Right atrium auricular region (tissue), 2 donors: ENCODE results near the gene LSM11. TPM values are rescaled to one million over a fixed set of nuclear protein-coding genes. Genes with fewer than 3 reads are reported as not detected.

Experiments
- DNase-seq: peaks from one replicate; pipeline ENCODE4 v3.0.0-alpha.2; 2019; ENCODE audit warnings: low spot score
- H3K27ac ChIP-seq, 2 donors: fragments of 200-600 bp; sonication (generic); 1 replicate in 1 of 2; 2 replicates in 1 of 2; pipeline ENCODE4 v1.5.1; 2016 to 2019
- H3K27me3 ChIP-seq, 2 donors: fragments of 200-600 bp; sonication (generic); one replicate each; pipeline versions ENCODE4 v1.5.1 to v1.6.0; 2017 to 2019
- H3K36me3 ChIP-seq: fragments of 200-600 bp; sonication (generic); one replicate; pipeline ENCODE4 v1.5.1; 2016
- H3K4me1 ChIP-seq, 2 donors: fragments of 200-600 bp; sonication (generic); one replicate each; pipeline versions ENCODE4 v1.5.1 to v1.6.0; 2017 to 2019
- H3K4me3 ChIP-seq, 2 donors: fragments of 200-600 bp; sonication (generic); 1 replicate in 1 of 2; 2 replicates in 1 of 2; pipeline ENCODE4 v1.5.1; 2017 to 2019; ENCODE audit warnings: mild to moderate bottlenecking in 1 of 2, moderate library complexity in 1 of 2
- H3K9me3 ChIP-seq, 2 donors: fragments of 200-600 bp; sonication (generic); one replicate each; pipeline ENCODE4 v1.5.1; 2019
- CTCF ChIP-seq, 2 donors: fragments of 200-600 bp; sonication (generic); IDR thresholded peaks; one replicate each; pipeline ENCODE4 v1.5.1; 2019; ENCODE audit warnings: antibody characterized with exemption in 2 of 2
- total RNA-seq, 2 donors: library from RNA; depleted of rRNA; stranded (reverse); fragments of >200 nt; gene quantifications; one replicate each; pipeline ENCODE4 v1.1.0, GENCODE V29; 2016

The LSM11 gene
- total RNA-seq, 2 donors from 2014 or later = 1.6 to 2.4 TPM

GRCh38 chr5:157793301-157793700 is 49.8 kb downstream of the LSM11 start:
- Histone ChIP-seq H3K4me3 (no peak overlapping the region), H3K27me3 (no peaks in the 10 kb centered on the region), H3K9me3 (no peaks in the 10 kb centered on the region), H3K4me1 (no peaks in the 10 kb centered on the region), H3K36me3 (peaks cover 23% of the 10 kb centered on the region), H3K27ac (no peak overlapping the region)
- TF ChIP-seq CTCF (IDR thresholded peaks at IDR 0.05) = no peak
- DNase-seq = no peak

- H3K4me3 ChIP-seq = no peak overlapping the region
- H3K27ac ChIP-seq = no peak overlapping the region
- H3K4me1 ChIP-seq = no peaks in the 10 kb centered on the region
- H3K27me3 ChIP-seq = no peaks in the 10 kb centered on the region
- no peaks in the 10 kb centered on the region for H3K9me3 ChIP-seq
- DNase-seq = no peak
- peaks cover 20% of the 10 kb centered on the region for H3K36me3 ChIP-seq
- TF ChIP-seq CTCF (IDR thresholded peaks at IDR 0.05) = no peak
Measured at GRCh38 chr5:157799578-157799977, 56.1 kb downstream of the LSM11 start.

- Histone ChIP-seq H3K27ac (no peak overlapping the region), H3K9me3 (no peaks in the 10 kb centered on the region), H3K27me3 (no peaks in the 10 kb centered on the region), H3K4me1 (no peaks in the 10 kb centered on the region), H3K4me3 (no peak overlapping the region), H3K36me3 (peaks cover 26% of the 10 kb centered on the region)
- no peak for TF ChIP-seq CTCF (IDR thresholded peaks at IDR 0.05)
- no peak for DNase-seq
Measured at GRCh38 chr5:157800137-157800536, 56.6 kb downstream of the LSM11 start.

- no peak for DNase-seq
Measured at GRCh38 chr5:157802736-157803135, 59.2 kb downstream of the LSM11 start.

GRCh38 chr5:157808043-157808442 is 64.5 kb downstream of the LSM11 start:
- Histone ChIP-seq H3K27ac (no peak overlapping the region), H3K36me3 (peaks cover 69% of the 10 kb centered on the region), H3K4me3 (no peak overlapping the region), H3K27me3 (no peaks in the 10 kb centered on the region), H3K9me3 (no peaks in the 10 kb centered on the region), H3K4me1 (no peaks in the 10 kb centered on the region)
- DNase-seq = no peak
- TF ChIP-seq CTCF (IDR thresholded peaks at IDR 0.05) = no peak

More at GRCh38 chr5:157802736-157803135, 59.2 kb downstream of the LSM11 start:
- Histone ChIP-seq H3K4me3 (no peak overlapping the region), H3K9me3 (no peaks in the 10 kb centered on the region), H3K4me1 (no peaks in the 10 kb centered on the region), H3K27ac (no peak overlapping the region), H3K27me3 (no peaks in the 10 kb centered on the region), H3K36me3 (peaks cover 37% of the 10 kb centered on the region)
- TF ChIP-seq CTCF (IDR thresholded peaks at IDR 0.05) = no peak

Other genes starting within 250 kb of the LSM11 start
- gene ADAM19, start 167.9 kb upstream of the LSM11 start, total RNA-seq = 10 to 100 TPM; 13.1 to 49.5 TPM
- gene SOX30, start 91.3 kb upstream of the LSM11 start, total RNA-seq = under 1 TPM in 1 of 2 donors, not detected in 1; 0.89 TPM
- not detected for gene C5orf52, start 72.2 kb upstream of the LSM11 start, total RNA-seq
- 1 to 10 TPM; 4.5 to 4.8 TPM for gene THG1L, start 12.3 kb upstream of the LSM11 start, total RNA-seq
- gene CLINT1, start 115.4 kb downstream of the LSM11 start, total RNA-seq = 10 to 100 TPM; 76.3 to 83.6 TPM